CD4-positive, alpha-beta memory T cell (primary cell): ENCODE measurements around the gene SQSTM1. TPM values are rescaled to one million over a fixed set of nuclear protein-coding genes. Genes with fewer than 3 reads are reported as not detected.

Experiments used
- CTCF ChIA-PET: fragments of 350-600 bp; sonication (Branson Sonifier 250); formaldehyde crosslinking; loops from one replicate; lab custom pipeline; 2021; ENCODE audit warnings: inconsistent platforms; ENCODE audit not compliant: partially characterized antibody; lab: Charles Lee
- POLR2A ChIA-PET: fragments of 350-600 bp; sonication (Branson Sonifier 250); formaldehyde crosslinking; loops from one replicate; lab custom pipeline; 2021; ENCODE audit not compliant: partially characterized antibody; lab: Charles Lee
- DNase-seq, 5 donors: peaks; one replicate each; pipeline versions ENCODE4 v3.0.0 to v3.0.0-alpha.2; 2020 to 2022; ENCODE audit warnings: mixed read lengths in 1 of 5
- H3K27ac ChIP-seq: one replicate; pipeline ENCODE4 v1.7.0; 2013; ENCODE audit warnings: low read depth, low read length
- H3K27me3 ChIP-seq: 2 replicates; pipeline ENCODE4 v1.7.0; 2013; ENCODE audit warnings: mild to moderate bottlenecking, low read length, moderate library complexity; ENCODE audit not compliant: insufficient read depth
- H3K36me3 ChIP-seq: 2 replicates; pipeline ENCODE4 v1.7.0; 2013; ENCODE audit warnings: mild to moderate bottlenecking, low read length, moderate library complexity; ENCODE audit not compliant: insufficient read depth
- H3K4me1 ChIP-seq: 2 replicates; pipeline ENCODE4 v1.7.0; 2013; ENCODE audit warnings: mild to moderate bottlenecking, low read length, moderate library complexity; ENCODE audit not compliant: insufficient read depth
- H3K4me3 ChIP-seq, 2 donors: one replicate each; pipeline ENCODE4 v1.7.0; 2013; ENCODE audit warnings: low read length in 2 of 2, mild to moderate bottlenecking in 1 of 2
- H3K9me3 ChIP-seq, 2 donors: one replicate each; pipeline ENCODE4 v1.7.0; 2013; ENCODE audit warnings: low read length in 2 of 2, control low read depth in 1 of 2; ENCODE audit not compliant: control insufficient read depth in 1 of 2
- H3K27ac Mint-ChIP-seq, 7 donors: one replicate each; pipeline ENCODE4 v1.8.0; 2020 to 2021; ENCODE audit warnings: mixed read lengths in 7 of 7, mild to moderate bottlenecking in 6 of 7, inconsistent platforms in 3 of 7, moderate library complexity in 3 of 7
- H3K27me3 Mint-ChIP-seq, 2 donors: one replicate each; pipeline ENCODE4 v1.8.0; 2020 to 2021; ENCODE audit warnings: mixed read lengths in 2 of 2
- H3K36me3 Mint-ChIP-seq, 2 donors: one replicate each; pipeline ENCODE4 v1.8.0; 2020 to 2021; ENCODE audit warnings: mixed read lengths in 2 of 2, inconsistent platforms in 1 of 2, mild to moderate bottlenecking in 1 of 2
- H3K4me1 Mint-ChIP-seq, 4 donors: one replicate each; pipeline ENCODE4 v1.8.0; 2020 to 2021; ENCODE audit warnings: mixed read lengths in 4 of 4, mild to moderate bottlenecking in 1 of 4
- H3K4me3 Mint-ChIP-seq, 8 donors: one replicate each; pipeline ENCODE4 v1.8.0; 2020 to 2021; ENCODE audit warnings: mixed read lengths in 8 of 8, mild to moderate bottlenecking in 7 of 8, moderate library complexity in 6 of 8, inconsistent platforms in 3 of 8
- H3K9me3 Mint-ChIP-seq, 8 donors: one replicate each; pipeline ENCODE4 v1.8.0; 2020 to 2021; ENCODE audit warnings: mixed read lengths in 8 of 8, mild to moderate bottlenecking in 5 of 8, inconsistent platforms in 3 of 8, moderate library complexity in 1 of 8
- intact Hi-C: fragments of 100-400 bp; cut with micrococcal nuclease; formaldehyde crosslinking; loops from one replicate; pipeline ENCODE4 v1.15.1; 2023
- polyA plus RNA-seq, 2 donors: library from polyadenylated mRNA; unstranded; fragments of 300-500 nt; fragmentation: Illumina TruSeq; gene quantifications; one replicate each; pipeline ENCODE4 v1.2.3, GENCODE V29; 2021
- total RNA-seq, 2 experiments: library from RNA; stranded (reverse); gene quantifications; one replicate each; pipeline ENCODE4 v1.2.3, GENCODE V29; 2021

The SQSTM1 gene
- total and polyA plus RNA-seq, 4 experiments from 2014 or later = 188 to 303 (median 256) TPM

DNA sequence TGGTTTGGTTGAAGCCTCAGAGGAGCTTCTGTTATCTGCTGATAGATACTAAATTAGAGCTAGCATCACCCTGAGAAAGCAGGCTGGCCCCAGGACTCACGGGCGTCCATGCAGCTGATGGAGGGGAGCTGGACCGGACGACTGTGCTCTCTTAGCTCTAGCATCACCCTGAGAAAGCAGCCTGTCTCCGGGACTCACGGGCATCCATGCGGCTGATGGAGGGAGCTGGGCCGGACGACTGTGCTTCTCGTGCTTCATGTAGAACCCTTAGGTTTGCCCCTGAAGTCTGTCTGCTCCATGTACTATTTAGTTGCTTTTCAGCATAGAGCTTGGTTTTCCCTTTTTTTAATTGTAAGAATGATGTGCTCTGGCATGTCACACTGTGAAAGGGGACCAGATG lies 43.2 kb upstream of the SQSTM1 start:
- ChIA-PET POLR2A (interaction anchor here (0.5 kb wide), 1 partner anchor 8 kb away, joined by 3 read pairs; no protein-coding TSS in a partner anchor), CTCF (interaction anchor here (0.6 to 3.4 kb wide), 4 partner anchors 10 to 39 kb away, joined by 3 to 15 read pairs (median 6); partner anchors contain the start of gene LTC4S)
- Mint-ChIP-seq H3K4me3 (no peak overlapping the region), H3K27me3 (no peaks in the 10 kb centered on the region), H3K4me1 (peaks cover 0 to 1% (median 0%) of the 10 kb centered on the region in 4 donors), H3K27ac (peak overlapping the region in 1 of 7 donors; percentile 48), H3K36me3 (peaks cover 39 to 65% of the 10 kb centered on the region in 2 donors), H3K9me3 (peaks cover 0 to 1% (median 0%) of the 10 kb centered on the region in 8 donors)
- H3K4me3 ChIP-seq = no peak overlapping the region
- intact Hi-C loops = no loop called here
- DNase-seq = no peak
- no peaks in the 10 kb centered on the region for H3K27me3 ChIP-seq
- no peak overlapping the region for H3K27ac ChIP-seq
- H3K36me3 ChIP-seq = peaks cover 54% of the 10 kb centered on the region
- no peaks in the 10 kb centered on the region for H3K9me3 ChIP-seq
- no peaks in the 10 kb centered on the region for H3K4me1 ChIP-seq

DNA sequence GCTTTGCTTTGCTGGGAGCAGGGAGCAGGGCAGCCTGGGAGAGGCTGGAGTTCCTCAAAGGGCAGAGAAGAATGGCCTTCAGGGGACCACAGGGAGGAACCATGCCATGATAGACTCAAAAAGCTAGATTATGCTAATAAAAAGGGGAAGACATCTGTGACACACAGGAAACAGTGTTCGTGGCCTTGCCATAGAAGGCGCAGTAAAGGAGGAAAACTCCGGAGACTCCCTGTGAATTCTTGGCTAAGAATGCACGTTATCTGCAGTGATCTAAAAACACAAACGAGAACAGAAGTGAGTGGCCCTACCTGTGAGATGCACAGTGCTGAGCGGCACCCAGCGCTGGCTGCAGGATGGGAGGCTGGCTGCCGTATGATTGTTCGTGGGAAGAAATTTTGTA lies 42.8 kb upstream of the SQSTM1 start:
- ChIA-PET CTCF (interaction anchor here (1.8 to 3.4 kb wide), 2 partner anchors 10 to 15 kb away, joined by 7 to 15 read pairs; no protein-coding TSS in a partner anchor), POLR2A (no interaction called here)
- Mint-ChIP-seq H3K4me1 (peaks cover 0 to 1% (median 0%) of the 10 kb centered on the region in 4 donors), H3K27ac (peak overlapping the region in 1 of 7 donors; percentile 48), H3K36me3 (peaks cover 34 to 60% of the 10 kb centered on the region in 2 donors), H3K9me3 (peaks cover 0 to 1% (median 0%) of the 10 kb centered on the region in 8 donors), H3K4me3 (no peak overlapping the region), H3K27me3 (no peaks in the 10 kb centered on the region)
- H3K27ac ChIP-seq = no peak overlapping the region
- no peaks in the 10 kb centered on the region for H3K4me1 ChIP-seq
- H3K27me3 ChIP-seq = no peaks in the 10 kb centered on the region
- peaks cover 52% of the 10 kb centered on the region for H3K36me3 ChIP-seq
- no peak overlapping the region for H3K4me3 ChIP-seq
- no peak for DNase-seq
- intact Hi-C loops = no loop called here
- H3K9me3 ChIP-seq = no peaks in the 10 kb centered on the region

DNA sequence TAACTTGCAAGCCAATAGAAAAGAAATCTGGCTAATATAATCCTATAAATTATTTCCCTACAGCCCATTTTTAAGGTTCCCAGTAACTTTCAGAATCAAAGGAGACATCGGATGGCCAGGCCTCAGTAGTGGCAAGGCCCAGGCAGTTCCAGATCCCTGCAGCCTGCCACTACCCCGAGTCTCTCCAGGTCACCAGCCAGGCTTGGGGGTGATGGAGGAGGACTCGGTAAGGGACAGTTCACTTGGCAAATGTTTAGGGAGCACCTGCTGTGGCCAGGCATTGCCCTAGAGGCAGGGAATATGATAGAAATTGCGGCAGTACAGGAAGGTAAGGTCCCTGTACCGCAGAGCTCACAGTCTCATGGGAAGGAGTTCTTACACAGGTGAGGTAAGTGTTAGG lies 42.1 kb upstream of the SQSTM1 start:
- no peaks in the 10 kb centered on the region for H3K27me3 Mint-ChIP-seq
- H3K4me1 Mint-ChIP-seq = peaks cover 0 to 1% (median 0%) of the 10 kb centered on the region in 4 donors
- Histone ChIP-seq H3K4me3 (no peak overlapping the region), H3K36me3 (peaks cover 46% of the 10 kb centered on the region), H3K9me3 (no peaks in the 10 kb centered on the region), H3K4me1 (no peaks in the 10 kb centered on the region), H3K27me3 (no peaks in the 10 kb centered on the region), H3K27ac (no peak overlapping the region)
- H3K27ac Mint-ChIP-seq = peak overlapping the region in 2 of 7 donors; percentile 36 to 37
- peaks cover 0 to 1% (median 0%) of the 10 kb centered on the region in 8 donors for H3K9me3 Mint-ChIP-seq
- POLR2A ChIA-PET = no interaction called here
- intact Hi-C loops = no loop called here
- CTCF ChIA-PET = interaction anchor here (3.4 kb wide), 1 partner anchor 15 kb away, joined by 15 read pairs; no protein-coding TSS in a partner anchor
- no peak overlapping the region for H3K4me3 Mint-ChIP-seq
- no peak for DNase-seq
- peaks cover 27 to 53% of the 10 kb centered on the region in 2 donors for H3K36me3 Mint-ChIP-seq

DNA sequence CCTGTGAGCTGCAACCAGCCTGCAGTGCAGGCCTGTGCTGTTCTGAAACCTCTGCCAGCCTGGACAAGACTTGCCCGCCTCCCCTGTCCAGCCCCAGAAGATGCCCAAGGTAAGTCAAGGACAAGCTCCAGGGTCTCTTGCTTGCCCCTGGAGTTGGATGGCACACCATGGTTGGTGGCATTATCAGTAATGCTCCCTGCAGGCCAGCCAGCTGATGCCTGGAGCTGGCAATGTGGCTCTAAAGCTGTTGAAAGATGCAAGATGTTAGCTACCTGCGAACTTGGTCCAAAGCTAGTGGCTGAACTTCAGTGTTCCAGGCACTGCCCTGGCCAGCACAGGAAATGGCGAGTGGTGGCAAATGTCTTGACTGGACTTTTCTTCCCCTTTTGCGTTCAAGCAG lies 40.9 kb upstream of the SQSTM1 start:
- Histone ChIP-seq H3K27ac (no peak overlapping the region), H3K4me3 (no peak overlapping the region), H3K27me3 (no peaks in the 10 kb centered on the region), H3K4me1 (no peaks in the 10 kb centered on the region), H3K9me3 (no peaks in the 10 kb centered on the region), H3K36me3 (peaks cover 33% of the 10 kb centered on the region)
- H3K27me3 Mint-ChIP-seq = no peaks in the 10 kb centered on the region
- peak overlapping the region in 2 of 7 donors; percentile 57 to 60 for H3K27ac Mint-ChIP-seq
- intact Hi-C loops = no loop called here
- no peaks in the 10 kb centered on the region for H3K9me3 Mint-ChIP-seq
- peaks cover 21 to 44% of the 10 kb centered on the region in 2 donors for H3K36me3 Mint-ChIP-seq
- ChIA-PET CTCF (interaction anchor here (1.1 to 9.5 kb wide), 2 partner anchors 17 kb away, joined by 3 to 38 read pairs; no protein-coding TSS in a partner anchor), POLR2A (no interaction called here)
- no peak overlapping the region for H3K4me3 Mint-ChIP-seq
- peaks cover 0 to 1% (median 0%) of the 10 kb centered on the region in 4 donors for H3K4me1 Mint-ChIP-seq
- DNase-seq = no peak

DNA sequence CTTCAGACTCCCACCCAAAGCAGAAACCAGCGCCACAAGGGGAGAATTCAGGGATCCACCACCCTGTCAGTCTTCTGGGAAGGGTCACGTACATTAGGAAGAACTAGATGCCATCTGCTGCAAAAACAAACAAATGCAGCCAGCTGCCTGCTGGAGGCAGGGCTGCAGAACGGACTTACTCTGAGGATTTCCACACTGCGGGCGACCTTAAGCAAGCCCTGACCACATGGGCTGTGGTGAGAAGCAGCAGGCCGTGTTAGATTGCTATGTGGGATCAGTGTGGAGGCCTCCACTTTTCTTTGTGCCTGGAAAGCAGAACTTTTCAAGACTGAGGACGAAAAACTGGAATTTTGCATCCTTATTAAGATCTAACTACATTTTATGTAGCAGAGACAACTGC lies 40.3 kb upstream of the SQSTM1 start:
- H3K4me1 ChIP-seq = no peaks in the 10 kb centered on the region
- H3K27ac ChIP-seq = no peak overlapping the region
- ChIA-PET CTCF (interaction anchor here (1.1 to 9.5 kb wide), 2 partner anchors 17 kb away, joined by 3 to 38 read pairs; no protein-coding TSS in a partner anchor), POLR2A (interaction anchor here (1.1 kb wide), 1 partner anchor 14 kb away, joined by 3 read pairs; no protein-coding TSS in a partner anchor)
- Mint-ChIP-seq H3K4me3 (no peak overlapping the region), H3K27ac (no peak overlapping the region), H3K27me3 (no peaks in the 10 kb centered on the region), H3K36me3 (peaks cover 21 to 43% of the 10 kb centered on the region in 2 donors), H3K4me1 (peaks cover 0 to 1% (median 0%) of the 10 kb centered on the region in 4 donors), H3K9me3 (no peaks in the 10 kb centered on the region)
- no peak for DNase-seq
- no peaks in the 10 kb centered on the region for H3K9me3 ChIP-seq
- intact Hi-C loops = no loop called here
- H3K27me3 ChIP-seq = no peaks in the 10 kb centered on the region
- H3K4me3 ChIP-seq = no peak overlapping the region
- H3K36me3 ChIP-seq = peaks cover 29% of the 10 kb centered on the region

DNA sequence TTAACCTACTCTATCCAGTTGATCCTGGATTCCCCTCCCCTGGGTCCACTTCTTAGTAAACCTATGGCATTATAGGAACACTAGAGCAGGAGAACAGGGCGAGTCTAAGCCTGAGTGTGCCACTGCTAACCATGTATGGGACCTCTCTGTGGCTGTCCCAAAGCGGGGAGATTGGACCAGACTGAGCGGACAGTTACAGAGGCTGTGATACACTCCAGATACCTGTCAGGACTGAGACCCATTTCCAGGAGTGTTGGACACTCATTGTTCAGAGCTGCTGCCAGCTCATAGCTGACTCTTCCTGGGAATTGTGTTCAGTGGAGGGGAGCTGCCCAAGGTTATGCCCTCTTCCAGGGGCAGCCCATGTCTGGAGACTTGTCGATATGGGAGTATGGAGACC lies 38.9 kb upstream of the SQSTM1 start:
- CTCF ChIA-PET = interaction anchor here (1.2 to 9.5 kb wide), 3 partner anchors 15 to 20 kb away, joined by 3 to 38 read pairs (median 3); no protein-coding TSS in a partner anchor
- H3K9me3 ChIP-seq = no peaks in the 10 kb centered on the region
- peaks cover 11 to 32% of the 10 kb centered on the region in 2 donors for H3K36me3 Mint-ChIP-seq

DNA sequence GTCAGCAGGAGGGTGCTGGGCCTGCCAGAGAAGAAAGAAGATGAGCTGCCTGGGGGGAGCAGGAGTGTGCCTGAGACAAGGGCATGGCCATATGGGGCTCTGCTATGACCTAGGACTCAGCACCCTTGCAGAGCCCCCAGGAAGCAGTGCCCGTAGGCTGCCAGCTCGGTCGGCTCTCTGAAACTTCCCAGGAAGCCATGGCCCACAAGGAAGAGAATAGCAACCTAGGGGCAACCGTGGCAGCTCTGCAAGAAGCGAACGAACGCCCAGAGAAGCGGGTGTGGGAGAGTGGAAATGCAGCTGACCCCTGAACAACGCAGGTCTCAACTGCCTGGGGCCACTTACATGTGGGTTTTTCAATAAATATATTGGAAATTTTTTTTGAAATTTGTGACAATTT lies 37.6 kb upstream of the SQSTM1 start:
- Mint-ChIP-seq H3K4me1 (no peaks in the 10 kb centered on the region), H3K27ac (peak overlapping the region in 1 of 7 donors; percentile 76), H3K36me3 (peaks cover 5 to 24% of the 10 kb centered on the region in 2 donors), H3K9me3 (no peaks in the 10 kb centered on the region), H3K4me3 (no peak overlapping the region), H3K27me3 (no peaks in the 10 kb centered on the region)
- intact Hi-C loops = no loop called here
- CTCF ChIA-PET = interaction anchor here (1.6 to 9.5 kb wide), 2 partner anchors 9 to 20 kb away, joined by 6 to 38 read pairs; no protein-coding TSS in a partner anchor
- Histone ChIP-seq H3K36me3 (peaks cover 8% of the 10 kb centered on the region), H3K9me3 (no peaks in the 10 kb centered on the region), H3K27me3 (no peaks in the 10 kb centered on the region), H3K4me3 (no peak overlapping the region), H3K4me1 (no peaks in the 10 kb centered on the region), H3K27ac (no peak overlapping the region)
- no peak for DNase-seq
- POLR2A ChIA-PET = interaction anchor here (0.7 to 1.2 kb wide), 2 partner anchors 11 to 22 kb away, joined by 3 to 4 read pairs; partner anchors contain the start of gene LTC4S

More for the DNA sequence above, 38.9 kb upstream of the SQSTM1 start:
- H3K4me3 Mint-ChIP-seq = no peak overlapping the region
- Histone ChIP-seq H3K27ac (no peak overlapping the region), H3K4me1 (no peaks in the 10 kb centered on the region), H3K4me3 (no peak overlapping the region), H3K36me3 (peaks cover 15% of the 10 kb centered on the region), H3K27me3 (no peaks in the 10 kb centered on the region)
- POLR2A ChIA-PET = interaction anchor here (1.2 kb wide), 1 partner anchor 13 kb away, joined by 4 read pairs; the partner anchor contains the start of gene LTC4S
- DNase-seq = no peak
- H3K27me3 Mint-ChIP-seq = no peaks in the 10 kb centered on the region
- intact Hi-C loops = no loop called here
- no peaks in the 10 kb centered on the region for H3K9me3 Mint-ChIP-seq
- peaks cover 0 to 1% (median 0%) of the 10 kb centered on the region in 4 donors for H3K4me1 Mint-ChIP-seq
- peak overlapping the region in 1 of 7 donors; percentile 12 for H3K27ac Mint-ChIP-seq
